Measurements from ENCODE around the gene HOXD9.

- TF ChIP-seq CTCF (IDR thresholded peaks at IDR 0.05; ENCODE audit: extremely low read depth in 1 of 2, insufficient read depth in 1 of 2, low read depth in 1 of 2, low read length in 2 of 2) (no peak), POLR2A (IDR thresholded peaks at IDR 0.05; ENCODE audit: low read depth, low read length) (no peak), POLR2AphosphoS5 (IDR thresholded peaks at IDR 0.05; ENCODE audit: insufficient read depth, low read depth, low read length) (no peak), EZH2 (IDR thresholded peaks at IDR 0.05; ENCODE audit: borderline replicate concordance, low read depth, low read length, severe bottlenecking) (no peak), FOS (IDR thresholded peaks at IDR 0.05; ENCODE audit: borderline replicate concordance, insufficient read depth, low read length) (no peak), MYC (IDR thresholded peaks at IDR 0.05; ENCODE audit: low read depth, low read length) (no peak), GATA2 (IDR thresholded peaks at IDR 0.05; ENCODE audit: insufficient read depth, insufficient read length, low read depth, low read length) (no peak), MAX (IDR thresholded peaks at IDR 0.05; ENCODE audit: insufficient read depth, insufficient read length) (no peak)
These were observed 12.6 kb upstream of the HOXD9 start for GRCh38 chr2:176109946-176110345.

Data from endothelial cell of umbilical vein (primary cell).